ENCODE data around the gene NOL4L.

- TF ChIP-seq CTCF (IDR thresholded peaks at IDR 0.05; ENCODE audit: insufficient read depth, low read length, poor library complexity, severe bottlenecking) = no peak
- no peak for TF ChIP-seq EZH2phosphoT487 (conservative IDR thresholded peaks at IDR 0.05; ENCODE audit: low read length)
These were observed 66.3 kb downstream of the NOL4L start for GRCh38 chr20:32518593-32519380.
